Activated CD4-positive, alpha-beta T cell treated with anti-CD3 and anti-CD28 coated beads, Interleukin-2, amount 50 U/mL, for 24 hours (primary cell): ENCODE results near the gene TMEM150B.
"Not testable (repeated sequence)": the region's sequence is repeated elsewhere in the genome, so short reads cannot be mapped to it uniquely, and the experiment has no call there.

Experiments
- DNase-seq, 2 donors: peaks; one replicate each; pipeline ENCODE4 v3.0.0-alpha.2; 2020; ENCODE audit warnings: low read depth in 1 of 2, low spot score in 1 of 2

The TMEM150B gene

DNA sequence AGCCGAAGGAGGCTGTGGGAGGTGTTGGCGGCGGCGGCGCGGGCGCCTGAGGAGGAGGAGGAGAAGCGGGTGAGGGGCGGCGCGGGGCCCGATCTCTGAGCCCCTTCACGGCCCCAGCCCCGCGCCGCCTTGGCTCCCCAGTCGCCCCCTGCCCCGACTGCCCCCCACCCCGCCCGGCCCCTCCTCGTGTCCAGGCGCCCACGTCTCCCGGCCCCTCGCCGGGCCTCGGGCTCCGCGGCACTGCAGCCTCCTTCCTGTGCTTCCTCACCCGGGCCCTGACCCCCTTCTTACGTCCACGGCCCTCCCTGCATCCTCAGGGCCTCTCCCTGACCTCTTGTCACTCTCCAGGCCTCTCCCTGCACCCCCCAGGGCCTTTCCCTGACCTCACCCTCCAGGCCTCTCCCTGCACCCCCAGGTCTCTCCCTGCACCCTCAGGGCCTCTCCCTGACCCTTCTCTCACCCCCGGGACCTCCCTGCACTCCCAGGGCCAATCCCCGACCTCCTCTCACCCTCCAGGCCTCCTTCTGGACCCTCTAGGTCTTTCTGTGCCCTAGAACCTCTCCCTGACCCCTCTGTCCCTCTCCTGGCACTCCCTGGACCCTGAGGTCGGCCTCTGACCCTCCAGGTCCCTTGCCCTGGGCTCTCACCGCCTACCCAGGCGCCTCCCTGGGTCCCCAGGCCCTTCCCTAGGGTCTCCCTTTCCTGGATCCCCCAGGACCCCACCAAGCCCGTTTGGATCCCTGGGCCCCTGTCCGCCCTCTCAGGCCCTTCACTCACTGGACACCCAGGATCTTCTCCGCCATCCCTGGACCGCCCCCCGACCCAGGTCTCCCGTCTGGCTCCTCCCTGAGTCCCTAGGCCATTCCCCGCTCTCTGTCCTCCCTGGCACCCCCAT, 15.0 kb upstream of the TMEM150B start:
- no peak for DNase-seq

DNA sequence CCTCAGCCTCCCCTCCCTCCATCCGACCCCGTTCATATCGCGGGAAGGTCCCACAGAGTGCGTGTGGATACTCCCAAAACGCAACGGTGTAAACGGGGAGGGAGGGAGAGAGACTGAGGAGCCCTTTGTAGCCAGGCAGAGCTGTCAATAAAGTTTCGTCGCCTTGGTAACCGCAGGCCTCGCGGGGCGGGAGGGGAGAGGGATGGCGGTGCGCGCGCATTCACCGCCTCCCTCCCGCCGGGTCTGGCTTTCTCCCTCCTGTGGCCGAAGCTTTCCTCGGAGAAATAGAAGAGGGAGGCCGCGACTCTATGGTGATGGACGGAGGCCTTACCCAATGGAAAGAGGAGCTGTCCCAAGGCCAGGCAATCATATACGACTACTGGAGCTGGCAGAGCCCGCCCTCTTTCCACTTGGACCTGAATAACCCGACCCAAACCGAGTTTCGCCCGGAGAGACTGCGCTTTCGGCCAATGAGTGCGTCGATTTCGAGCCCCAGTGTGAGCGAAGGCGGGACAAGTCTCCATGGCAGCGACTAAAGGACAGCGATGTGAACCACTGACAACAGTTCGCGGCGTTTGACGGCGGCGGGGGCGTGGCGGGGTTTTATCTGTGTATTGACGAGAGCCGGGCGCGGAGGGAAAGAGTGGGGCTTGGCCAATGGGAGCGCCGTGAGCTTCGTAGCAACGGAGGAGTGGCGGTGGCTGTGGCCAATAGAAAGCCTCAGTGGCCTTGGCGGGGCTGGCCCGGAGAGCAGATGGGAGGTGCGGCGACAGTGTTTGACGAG, 14.2 kb upstream of the TMEM150B start, which contains the start of gene KMT5C:
Gene KMT5C, plus strand, starts transcription at position 772 of the 784 bp plus-strand sequence. CDS start 2,061 bp downstream, outside the sequence.
- DNase-seq, result peak; percentile 100

DNA sequence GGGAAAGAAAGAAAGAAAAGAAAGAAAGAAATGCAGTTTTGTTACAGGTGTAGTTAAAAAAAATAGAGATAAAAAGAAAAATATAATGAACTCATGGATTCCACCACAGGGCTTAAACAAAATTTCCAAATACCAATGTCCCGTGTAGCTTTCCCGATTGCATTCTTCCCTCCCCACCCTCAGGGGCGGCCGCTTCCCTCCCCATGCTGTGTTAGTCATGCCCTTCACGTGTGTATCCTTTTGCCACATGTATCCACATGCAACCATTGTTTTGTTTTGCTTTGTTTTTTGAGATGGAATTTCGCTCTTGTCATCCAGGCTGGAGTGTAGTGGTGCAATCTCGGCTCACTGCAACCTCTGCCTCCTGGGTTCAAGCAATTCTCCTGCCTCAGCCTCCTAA, 11.0 kb upstream of the TMEM150B start:
- DNase-seq, result no peak

DNA sequence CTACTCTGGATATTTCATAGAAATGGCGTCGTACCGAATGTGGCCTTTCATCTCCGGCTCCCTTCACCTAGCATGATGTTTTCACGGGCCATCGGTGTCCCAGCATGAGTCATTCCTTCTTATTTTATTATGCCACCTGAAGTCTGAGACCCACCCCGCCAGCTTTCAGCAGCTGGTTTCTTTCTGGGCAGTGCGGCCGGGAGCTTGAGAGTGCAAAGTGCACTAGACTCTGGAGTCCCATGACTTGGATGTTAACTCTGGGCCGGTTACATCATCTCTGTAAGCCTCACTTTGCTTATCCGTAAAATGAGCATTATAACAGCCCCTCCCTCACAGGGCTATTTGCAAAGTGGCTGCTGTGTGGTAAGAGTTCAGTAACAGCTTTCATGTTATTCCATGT, 8.7 kb upstream of the TMEM150B start:
- no peak for DNase-seq

DNA sequence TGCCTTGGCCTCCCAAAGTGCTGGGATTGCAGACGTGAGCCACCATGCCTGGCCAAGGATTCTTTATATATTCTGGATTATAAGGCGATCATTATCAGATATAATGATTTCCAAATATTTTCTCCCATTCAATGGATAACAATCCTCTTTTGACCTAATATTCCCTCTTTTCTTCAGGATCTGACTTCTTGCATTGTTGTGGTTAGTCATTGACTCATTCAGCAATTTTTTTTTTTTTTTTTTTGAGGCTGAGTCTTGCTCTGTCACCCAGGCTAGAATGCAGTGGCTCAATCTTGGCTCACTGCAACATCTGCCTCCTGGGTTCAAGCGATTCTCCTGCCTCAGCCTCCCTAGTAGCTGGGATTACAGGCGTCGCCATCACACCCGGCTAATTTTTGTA, 4.7 kb upstream of the TMEM150B start:
- not testable (repeated sequence) for DNase-seq

DNA sequence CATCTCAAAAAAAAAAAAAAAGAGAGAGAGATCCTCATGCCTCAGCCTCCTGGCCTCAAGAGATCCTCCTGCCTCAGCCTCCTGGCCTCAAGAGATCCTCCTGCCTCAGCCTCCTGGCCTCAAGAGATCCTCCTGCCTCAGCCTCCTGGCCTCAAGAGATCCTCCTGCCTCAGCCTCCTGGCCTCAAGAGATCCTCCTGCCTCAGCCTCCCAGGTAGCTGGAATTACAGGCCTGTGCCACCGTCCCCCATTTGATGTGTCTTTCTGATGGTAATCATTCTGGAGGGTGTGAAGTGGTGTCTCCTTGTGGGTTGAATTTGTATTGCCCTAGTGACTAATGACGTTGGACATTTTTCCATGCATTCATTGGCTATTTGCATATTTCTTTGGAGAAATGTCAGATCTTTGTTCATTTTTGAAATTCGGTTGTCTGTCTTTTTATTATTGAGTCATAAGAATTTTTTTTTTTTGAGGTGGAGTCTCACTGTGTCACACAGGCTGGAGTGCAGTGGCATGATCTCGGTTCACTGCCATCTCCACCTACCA, 3.7 kb upstream of the TMEM150B start:
- DNase-seq, result not testable (repeated sequence)

DNA sequence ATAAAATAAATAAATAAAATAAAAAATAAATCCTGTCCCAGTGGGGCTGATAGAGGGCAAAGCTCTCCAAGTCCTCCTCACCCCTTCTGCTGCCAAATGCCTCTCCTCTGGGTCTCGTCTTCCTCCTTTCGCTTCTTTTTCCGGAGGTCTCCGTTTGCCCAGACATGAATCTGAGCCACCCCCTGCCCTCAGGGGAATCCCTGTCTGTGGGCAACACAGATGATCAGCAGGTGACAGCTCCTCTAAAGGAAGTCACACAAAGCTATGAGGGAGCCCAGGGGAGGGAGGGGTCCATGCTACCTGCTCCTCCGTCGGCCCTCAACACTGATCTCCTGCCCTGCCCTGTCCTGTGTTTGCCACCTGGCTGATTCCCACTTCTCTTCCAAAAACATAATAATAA, 479 bp downstream of the TMEM150B start:
- no peak for DNase-seq

DNA sequence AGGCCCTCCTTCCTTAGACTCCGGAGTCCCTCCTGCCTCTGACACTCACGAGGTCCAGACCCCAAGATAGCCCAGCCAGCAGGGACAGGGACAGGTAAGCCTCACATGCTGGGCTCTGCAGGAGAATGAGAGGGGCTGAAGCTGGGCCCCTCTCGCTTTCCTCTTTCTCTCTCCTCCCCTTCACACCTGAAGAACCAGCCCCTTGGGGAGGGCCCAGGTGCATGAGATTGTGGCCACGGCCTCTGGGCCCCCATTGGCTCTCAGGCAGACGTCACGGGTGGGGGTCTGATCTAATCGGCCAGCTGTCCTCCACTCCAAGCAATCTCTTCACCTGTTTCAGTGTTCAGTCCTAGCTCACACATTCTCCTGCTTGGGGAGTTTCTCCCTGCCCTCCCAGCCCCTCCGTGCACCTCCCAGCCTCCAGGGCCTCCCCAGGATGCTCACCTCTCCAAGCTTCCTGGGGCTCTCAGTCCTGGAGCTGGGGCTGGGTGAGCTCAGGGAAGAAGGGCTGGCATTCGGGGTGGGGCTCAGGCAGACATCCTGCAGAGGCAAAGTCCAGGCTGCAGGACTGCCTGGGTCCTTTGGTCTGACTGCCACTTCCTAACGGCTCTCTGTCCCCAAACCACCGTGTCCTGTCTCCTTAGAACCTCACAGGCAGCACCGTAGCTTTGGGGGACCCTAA, 2.8 kb downstream of the TMEM150B start:
- DNase-seq, result no peak

DNA sequence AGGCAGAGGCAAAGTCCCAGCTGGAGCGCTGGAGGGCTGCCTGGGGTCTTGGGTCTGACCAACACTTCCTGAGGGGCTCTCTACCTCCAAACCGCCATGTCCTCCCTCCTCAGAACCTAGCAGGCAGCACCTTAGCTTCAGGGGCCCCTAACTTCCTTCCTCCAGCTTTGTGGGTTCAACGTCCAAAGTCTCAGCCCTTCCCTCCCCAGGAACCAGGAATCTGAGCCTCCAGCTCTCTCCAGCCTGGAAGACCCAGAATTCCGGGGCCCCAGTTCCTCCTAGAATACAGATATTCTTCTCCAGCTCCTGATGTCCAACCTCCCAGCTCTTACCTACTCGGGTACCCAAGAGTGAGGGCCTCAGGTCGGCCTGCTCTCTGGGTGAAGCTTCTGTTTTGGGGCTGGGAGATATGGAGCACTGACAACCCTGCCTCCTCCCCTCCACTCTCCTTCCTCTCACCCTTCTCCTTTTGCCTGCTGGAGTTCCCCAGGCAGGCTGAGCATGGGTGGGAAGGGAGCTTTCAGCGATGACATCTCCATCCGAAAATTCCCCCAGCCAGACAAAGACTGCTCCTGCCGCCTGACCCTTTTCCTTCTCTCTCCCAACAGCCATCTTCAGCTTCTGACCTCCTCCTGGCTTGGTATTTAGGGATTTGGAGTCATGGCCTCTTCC, 3.5 kb downstream of the TMEM150B start:
- DNase-seq, result no peak

DNA sequence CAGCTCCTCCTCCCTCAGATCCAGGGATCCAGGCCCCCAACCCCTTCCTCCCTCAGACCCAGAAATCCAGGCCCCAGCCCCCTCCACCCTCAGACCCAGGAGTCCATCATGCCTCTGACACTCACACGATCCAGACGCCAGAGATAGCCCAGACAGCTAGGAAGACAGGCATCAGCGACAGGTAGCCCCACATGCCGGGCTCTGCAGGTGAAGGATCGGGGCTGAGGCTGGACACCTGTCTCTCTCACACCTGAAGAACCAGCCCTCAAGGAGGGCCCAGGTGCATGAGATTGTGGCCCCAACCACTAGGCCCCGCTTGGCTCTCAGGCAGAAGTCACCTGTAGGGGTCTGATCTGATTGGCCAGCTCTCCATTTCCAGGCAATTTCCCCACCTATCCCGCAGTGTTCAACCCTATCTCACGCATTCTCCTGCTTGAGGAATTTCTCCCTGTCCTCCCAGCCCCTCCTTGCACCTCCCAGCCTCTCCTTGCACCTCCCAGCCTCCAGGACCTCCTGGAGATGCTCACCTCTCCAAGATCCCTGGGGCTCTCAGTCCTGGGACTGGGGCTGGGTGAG, 4.2 kb downstream of the TMEM150B start:
- DNase-seq, result no peak

DNA sequence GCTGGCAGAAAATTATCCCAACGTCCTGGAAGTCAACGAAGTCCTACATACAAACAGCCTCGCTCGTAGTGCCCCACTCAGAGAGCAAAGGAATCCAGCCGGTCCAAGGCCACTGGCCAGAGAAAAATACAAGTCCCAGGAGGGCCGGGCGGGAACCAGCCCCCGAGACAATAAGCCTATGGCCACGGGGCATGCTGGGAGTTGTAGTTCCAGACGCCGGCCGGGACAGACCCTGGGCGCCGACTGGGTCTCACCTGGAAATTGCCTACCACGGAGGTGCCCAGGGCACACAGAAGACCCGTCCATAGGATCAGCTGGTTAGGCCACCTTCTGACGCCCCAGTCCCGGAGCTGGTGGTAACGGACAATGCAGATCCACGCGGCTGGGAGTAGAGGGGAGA, 5.4 kb downstream of the TMEM150B start:
- DNase-seq, result no peak

DNA sequence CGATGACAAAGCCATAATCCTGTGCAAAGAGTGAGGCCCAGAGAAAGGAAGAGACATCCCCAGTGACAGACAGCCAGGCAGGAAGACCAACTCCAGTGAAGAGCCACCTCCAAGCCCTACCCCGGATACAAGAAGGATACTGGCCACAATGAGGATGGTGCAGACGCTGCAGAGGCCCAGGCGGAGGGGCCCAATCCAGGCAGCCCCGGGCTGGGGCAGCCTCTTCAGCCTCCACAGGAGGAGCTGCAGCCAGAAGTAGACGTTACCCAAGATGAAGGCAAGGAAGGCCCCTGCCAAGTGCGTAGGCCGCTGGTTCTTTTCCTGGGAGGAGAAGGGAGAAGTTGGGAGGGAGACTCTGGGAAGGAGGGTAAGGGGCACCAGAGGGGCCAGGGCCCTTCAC, 8.5 kb downstream of the TMEM150B start:
- DNase-seq, result no peak

DNA sequence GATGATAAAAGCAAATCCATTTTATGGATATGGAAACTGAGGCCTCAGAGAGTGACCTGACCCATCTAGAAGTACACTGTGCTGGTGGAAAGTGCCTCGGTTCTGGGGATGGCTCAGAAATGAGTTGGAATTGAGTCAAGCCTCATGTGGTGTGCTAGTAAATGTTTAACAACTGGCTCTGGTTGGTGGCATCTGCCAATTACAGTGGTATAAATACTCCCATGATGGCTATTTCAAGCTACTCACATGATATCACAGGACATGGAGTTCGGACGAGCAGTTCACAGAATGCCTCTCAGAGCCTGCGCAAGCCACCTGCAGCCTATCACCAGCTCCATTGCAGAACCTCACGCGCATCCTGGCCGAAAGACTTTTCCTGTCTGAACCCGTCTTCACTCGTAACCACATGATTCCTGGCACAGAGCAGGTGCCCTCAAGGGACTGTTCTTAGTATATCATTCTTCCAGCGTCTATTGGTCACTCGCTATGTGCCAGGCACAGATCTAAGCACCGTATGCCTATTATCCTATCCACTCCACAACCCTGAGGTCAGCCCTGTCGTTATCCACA, 9.1 kb downstream of the TMEM150B start:
- DNase-seq, result no peak

DNA sequence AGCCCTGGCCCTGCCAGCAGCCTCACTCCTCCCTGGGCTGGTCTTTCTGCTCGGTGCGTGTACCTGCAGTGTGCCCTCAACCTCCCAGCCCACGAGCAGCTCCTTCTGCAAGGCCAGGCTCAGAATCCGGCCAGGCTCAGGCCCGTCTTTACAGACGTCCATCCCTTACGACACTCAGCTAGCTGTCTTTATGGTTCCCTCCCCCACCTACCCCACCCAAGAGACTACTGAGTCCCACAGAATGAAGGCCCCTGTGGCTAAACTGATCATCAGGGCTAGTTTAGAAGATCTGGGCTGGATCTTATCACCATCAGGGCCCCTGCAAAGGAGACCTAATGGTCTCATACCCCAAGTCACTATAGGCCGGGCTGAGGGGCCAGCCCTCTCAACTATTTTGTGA, 10.7 kb downstream of the TMEM150B start:
- no peak for DNase-seq

DNA sequence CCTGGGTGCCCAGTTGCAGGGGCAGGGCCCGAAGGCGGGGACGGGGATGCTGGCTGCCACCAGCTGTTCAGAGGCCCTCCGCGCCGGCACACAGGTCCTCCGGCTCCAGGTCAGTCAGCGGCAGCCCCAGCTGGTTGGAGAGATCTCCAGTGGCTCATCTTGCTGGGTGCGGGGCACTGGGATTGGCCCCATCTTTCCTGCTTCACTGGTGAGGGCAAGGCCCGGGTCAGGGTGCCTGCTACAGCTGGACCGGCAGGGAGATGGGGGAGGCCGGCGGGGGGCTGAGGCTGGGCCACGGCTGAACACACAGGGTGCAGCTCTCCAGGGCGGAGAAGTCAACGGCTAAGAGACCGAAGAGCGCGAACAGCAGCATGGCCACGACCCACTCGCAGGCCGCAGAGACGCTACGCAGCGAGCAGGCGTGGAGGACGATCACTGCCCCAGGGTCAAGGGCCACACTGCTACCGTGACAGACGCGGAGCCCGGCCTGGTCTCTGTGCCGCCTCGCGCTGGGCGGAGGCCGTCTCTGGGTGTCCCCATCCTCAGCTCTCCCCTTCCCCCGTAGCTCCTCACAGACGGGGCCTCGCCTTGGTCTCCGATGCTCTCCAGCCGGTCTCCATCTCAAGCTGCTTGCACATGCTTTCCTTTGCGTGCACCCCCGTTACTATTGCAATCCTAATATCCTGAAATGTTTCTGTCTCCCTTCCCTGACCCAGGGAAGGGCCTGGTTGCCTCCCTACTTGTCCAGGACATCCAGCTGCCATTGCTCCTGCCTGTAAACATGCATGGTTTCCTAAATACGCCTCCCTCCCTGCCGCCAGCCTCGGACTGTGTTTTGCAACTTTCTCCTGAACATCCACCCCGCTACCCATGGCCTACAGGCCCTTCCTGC, 12.3 kb downstream of the TMEM150B start:
- DNase-seq, result no peak

DNA sequence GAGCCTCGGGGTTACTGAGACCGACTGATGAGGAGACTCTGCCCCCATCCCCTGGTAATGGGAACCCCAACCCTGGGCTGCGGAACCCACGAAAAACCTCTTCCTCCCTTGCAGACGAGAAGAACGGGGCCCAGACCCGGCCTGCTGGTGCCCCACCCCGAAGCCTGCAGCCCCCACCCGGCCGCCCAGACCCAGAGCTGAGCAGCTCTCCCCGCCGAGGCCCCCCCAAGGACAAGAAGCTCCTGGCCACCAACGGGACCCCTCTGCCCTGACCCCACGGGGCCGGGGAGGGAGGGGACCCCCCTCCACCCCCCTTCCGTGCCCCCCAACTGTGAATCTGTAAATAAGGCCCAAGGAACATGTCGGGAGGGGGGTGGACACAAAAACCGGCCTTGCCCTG, 13.3 kb downstream of the TMEM150B start:
- no peak for DNase-seq

DNA sequence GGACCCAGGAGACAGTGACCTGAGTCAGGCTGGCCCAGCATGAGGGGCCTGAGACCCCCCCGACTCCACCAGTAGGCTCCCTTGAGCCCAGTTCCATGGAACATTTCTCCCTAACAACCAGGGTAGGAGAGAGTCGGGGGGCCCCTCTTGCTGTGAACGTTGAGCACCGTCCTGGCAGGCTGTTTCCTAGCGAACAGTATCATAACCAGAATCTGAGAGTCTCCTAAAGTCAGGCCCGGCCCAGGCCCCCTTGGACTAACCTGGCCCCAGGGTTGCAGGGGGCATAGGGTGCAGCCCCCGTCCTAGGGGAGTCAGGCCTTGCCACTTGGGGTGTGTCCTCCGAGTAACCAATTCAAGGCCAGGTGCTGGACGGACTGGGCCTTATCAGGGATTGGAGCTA, 13.7 kb downstream of the TMEM150B start:
- DNase-seq, result no peak

DNA sequence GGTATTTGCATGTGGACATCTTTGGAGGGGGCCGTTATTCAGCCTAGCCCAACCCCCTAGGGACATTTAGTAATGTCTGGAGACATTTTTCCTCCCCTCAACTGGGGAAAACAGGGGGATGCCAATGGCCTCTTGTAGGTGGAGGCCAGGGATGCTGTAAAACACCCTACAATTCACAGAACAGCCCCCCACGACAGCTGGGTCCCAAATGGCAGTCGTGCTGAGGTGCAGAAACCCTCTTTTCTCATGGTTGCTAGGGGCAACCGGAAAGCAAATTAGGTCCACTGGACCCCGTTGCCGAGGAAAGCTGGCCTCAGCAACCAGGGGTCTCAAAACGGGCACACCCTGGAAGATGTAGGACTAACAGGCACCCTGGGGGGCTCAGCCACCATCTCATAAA, 14.6 kb downstream of the TMEM150B start:
- DNase-seq, result no peak

DNA sequence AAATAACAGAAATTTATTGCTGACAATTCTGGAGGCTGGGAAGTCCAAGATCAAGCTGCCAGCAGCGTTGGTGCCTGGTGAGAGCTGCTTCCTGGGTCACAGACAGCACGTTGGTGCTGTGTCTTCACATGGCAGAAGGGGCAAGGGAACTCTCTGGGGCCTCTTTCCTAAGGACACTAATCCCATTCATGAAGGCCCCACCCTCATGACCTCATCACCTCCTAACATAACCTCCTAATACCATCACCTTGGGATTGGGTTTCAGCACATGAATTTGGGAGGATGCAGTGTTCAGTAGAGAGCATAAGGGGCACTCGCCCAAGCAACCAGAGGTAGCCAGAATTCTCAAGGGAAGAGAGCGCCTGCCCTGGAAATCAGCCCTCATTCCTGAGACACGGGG, 15.7 kb downstream of the TMEM150B start:
- no peak for DNase-seq
